Fibroblast of mammary gland (primary cell): ENCODE measurements around the gene SLC38A8.

ENCODE experiments used
- DNase-seq: peaks from one replicate; pipeline ENCODE4 v3.0.0-alpha.2; 2010; ENCODE audit warnings: low read depth
- H3K4me3 ChIP-seq: 2 replicates; pipeline ENCODE4 v1.5.1; 2011; ENCODE audit warnings: low read depth, mild to moderate bottlenecking, low read length, moderate library complexity; ENCODE audit not compliant: control insufficient read depth
- CTCF ChIP-seq: conservative IDR thresholded peaks from 2 replicates; pipeline ENCODE4 v1.5.1; 2011; ENCODE audit warnings: low read depth, low read length, inconsistent platforms; ENCODE audit not compliant: control insufficient read depth, insufficient read depth

SLC38A8 gene

GRCh38 chr16:84071121-84071520 is 28.5 kb upstream of the SLC38A8 start:
- TF ChIP-seq CTCF, result no peak
- no peak for DNase-seq
- H3K4me3 ChIP-seq, result no peak overlapping the region

GRCh38 chr16:84069540-84069939 is 26.9 kb upstream of the SLC38A8 start:
- no peak for TF ChIP-seq CTCF
- DNase-seq, result no peak

GRCh38 chr16:84068783-84069462 is 26.3 kb upstream of the SLC38A8 start:
- no peak for DNase-seq

More at GRCh38 chr16:84069540-84069939, 26.9 kb upstream of the SLC38A8 start:
- no peak overlapping the region for H3K4me3 ChIP-seq

GRCh38 chr16:84068041-84068440 is 25.4 kb upstream of the SLC38A8 start:
- no peak for DNase-seq
- no peak overlapping the region for H3K4me3 ChIP-seq
- TF ChIP-seq CTCF, result no peak

More at GRCh38 chr16:84068783-84069462, 26.3 kb upstream of the SLC38A8 start:
- no peak for TF ChIP-seq CTCF
- no peak overlapping the region for H3K4me3 ChIP-seq

- DNase-seq, result no peak
- TF ChIP-seq CTCF, result no peak
- no peak overlapping the region for H3K4me3 ChIP-seq
Measured at GRCh38 chr16:84067640-84068039, 25.0 kb upstream of the SLC38A8 start.

- peak; percentile 68 for DNase-seq
- TF ChIP-seq CTCF, result peak; percentile 90
- no peak overlapping the region for H3K4me3 ChIP-seq
Measured at GRCh38 chr16:84065536-84066132, 23.0 kb upstream of the SLC38A8 start.
